ENCODE results near the gene ALDH1A3.

The ALDH1A3 gene

DNA sequence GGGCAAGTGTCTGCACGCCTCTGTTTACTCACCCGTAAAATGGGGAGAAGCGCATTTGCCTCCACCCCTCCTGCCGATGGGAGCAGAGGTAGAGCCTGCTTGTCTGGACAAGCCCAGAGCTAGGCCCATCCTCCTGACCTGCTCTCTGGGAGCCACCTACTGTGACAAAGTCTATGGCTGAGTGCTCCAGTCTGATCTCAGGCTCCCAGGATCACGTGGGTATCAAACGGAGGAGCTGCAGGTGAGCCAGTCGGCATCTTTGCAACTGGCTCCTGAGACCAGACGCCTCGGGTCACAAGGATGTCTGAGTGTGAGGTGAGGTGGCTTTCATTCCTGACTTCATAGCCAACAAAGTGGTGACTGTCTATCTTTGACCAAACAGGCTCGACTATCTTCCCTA is 2.1 kb upstream of the ALDH1A3 start:
- H3K4me3 ChIP-seq (replicated peaks; ENCODE audit: low read depth, low read length) = no peak overlapping the region
- DNase-seq (ENCODE audit: low read depth) = no peak
- TF ChIP-seq CTCF (IDR thresholded peaks at IDR 0.05; ENCODE audit: low read length, missing control alignments) = no peak

GRCh38 chr15:100878130-100878529 is 1.5 kb upstream of the ALDH1A3 start:
- TF ChIP-seq CTCF (IDR thresholded peaks at IDR 0.05; ENCODE audit: low read length, missing control alignments) = no peak
- no peak for DNase-seq (ENCODE audit: low read depth)
- no peak overlapping the region for H3K4me3 ChIP-seq (replicated peaks; ENCODE audit: low read depth, low read length)

DNA sequence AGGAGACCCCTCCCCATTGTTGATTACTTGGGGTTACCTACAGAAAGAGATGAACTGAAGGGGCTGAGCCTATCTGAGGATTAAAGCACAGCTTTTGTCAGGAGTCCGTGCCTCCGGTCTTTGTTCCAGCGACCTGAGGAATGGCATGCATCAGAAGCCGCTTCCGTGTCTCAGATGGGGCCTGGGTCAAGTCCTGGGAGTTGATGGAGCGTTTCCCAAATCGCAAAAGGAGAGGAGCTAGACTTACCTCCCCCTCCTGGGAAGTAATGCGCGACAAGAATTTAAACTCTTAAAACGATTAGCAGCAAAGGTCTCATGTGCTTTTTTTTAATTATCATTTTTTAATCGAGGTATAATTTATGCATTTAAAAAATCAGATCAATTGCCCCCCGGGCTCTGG is 983 bp upstream of the ALDH1A3 start:
- peak overlapping the region; percentile 66 for H3K4me3 ChIP-seq (replicated peaks; ENCODE audit: low read depth, low read length)
- TF ChIP-seq CTCF (IDR thresholded peaks at IDR 0.05; ENCODE audit: low read length, missing control alignments) = no peak
- DNase-seq (ENCODE audit: low read depth) = no peak

DNA sequence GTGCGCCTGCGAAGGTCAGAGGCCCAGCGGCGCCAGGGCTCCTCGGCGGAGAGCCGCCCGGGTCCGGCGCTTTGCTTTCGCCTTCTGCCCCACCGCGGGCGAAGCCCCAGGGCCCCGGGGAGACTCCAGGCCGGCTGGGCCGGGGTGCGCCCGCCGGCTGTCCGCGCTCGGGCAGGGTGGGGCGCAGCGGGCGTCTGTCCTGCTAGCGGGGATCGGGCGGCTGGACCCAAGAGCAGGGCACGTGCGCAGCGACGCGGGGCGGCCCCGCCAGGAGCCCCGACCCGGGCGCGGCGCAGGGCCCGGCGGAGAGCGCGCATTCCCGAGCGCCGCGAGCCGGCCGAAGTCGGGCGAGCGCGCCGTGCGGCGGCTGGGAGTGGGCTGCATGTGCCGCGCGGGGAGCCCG is 569 bp upstream of the ALDH1A3 start:
- peak overlapping the region; percentile 66 for H3K4me3 ChIP-seq (replicated peaks; ENCODE audit: low read depth, low read length)
- no peak for DNase-seq (ENCODE audit: low read depth)
- no peak for TF ChIP-seq CTCF (IDR thresholded peaks at IDR 0.05; ENCODE audit: low read length, missing control alignments)

DNA sequence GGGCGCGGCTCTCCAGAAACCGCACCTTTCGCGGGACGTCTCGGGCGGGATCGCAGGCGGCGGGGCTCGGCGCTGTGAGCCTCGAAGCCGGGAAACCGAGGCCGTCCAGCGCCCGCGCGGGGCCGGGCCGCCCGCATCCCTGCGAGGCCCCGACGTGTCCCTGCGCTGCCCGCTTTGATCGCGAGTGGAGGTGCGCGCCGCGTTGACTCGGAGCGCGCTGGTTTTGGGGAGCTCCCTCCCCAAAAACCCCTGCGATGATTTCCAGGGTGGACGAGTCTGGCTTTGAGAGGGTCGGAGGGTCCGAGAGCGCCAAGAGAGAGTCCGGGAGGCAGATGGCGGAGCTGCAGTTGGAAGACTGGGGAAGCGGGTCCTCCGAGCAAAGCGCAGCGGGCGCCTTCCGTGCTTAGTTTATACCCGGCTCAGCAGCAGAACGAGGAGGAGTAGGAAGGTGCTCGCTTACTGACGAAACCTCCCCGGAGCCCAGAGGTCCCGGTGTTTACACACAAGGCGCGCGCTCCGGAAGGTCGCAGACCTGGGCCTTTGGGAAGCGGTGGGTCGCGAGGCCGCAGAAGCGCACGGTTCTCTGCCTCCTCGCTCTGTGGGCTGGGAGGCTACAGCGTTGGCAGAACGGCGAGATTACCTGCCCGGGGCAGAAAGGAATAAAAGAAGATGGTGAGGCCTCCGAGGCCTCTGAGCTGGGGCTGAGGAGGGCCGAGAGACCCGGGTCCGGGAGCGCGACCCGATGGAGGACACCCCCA is 687 bp downstream of the ALDH1A3 start:
- H3K4me3 ChIP-seq (replicated peaks; ENCODE audit: low read depth, low read length) = peak overlapping the region; percentile 66
- TF ChIP-seq CTCF (IDR thresholded peaks at IDR 0.05; ENCODE audit: low read length, missing control alignments) = no peak
- DNase-seq (ENCODE audit: low read depth) = peak; percentile 45

GRCh38 chr15:100880897-100881242 is 1.2 kb downstream of the ALDH1A3 start:
- TF ChIP-seq CTCF (IDR thresholded peaks at IDR 0.05; ENCODE audit: low read length, missing control alignments) = no peak
- no peak for DNase-seq (ENCODE audit: low read depth)
- H3K4me3 ChIP-seq (replicated peaks; ENCODE audit: low read depth, low read length) = peak overlapping the region; percentile 66
